ENCODE measurements around the gene CCNG2.

DNA sequence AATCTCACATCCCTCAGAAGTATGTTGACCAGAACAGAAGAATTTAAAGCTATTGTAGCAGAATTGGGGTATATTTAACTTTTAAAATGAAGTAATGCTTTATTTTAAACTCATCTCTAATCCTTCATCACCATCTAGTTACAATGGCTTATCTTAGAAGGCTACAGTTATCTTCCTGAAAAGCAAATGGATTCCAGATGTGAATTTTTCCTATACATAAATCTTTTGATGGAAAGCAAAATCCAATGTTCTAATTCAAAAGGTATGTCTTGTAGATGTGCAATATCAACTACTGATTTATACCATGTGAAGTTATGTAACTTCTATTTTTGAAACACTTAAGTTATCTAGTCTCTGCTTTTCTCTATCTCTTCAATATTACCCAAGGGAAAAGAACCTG is 47.6 kb downstream of the CCNG2 start:
- TF ChIP-seq TAF1 (IDR thresholded peaks at IDR 0.05; ENCODE audit: borderline replicate concordance, low read depth, low read length) (no peak), CHD2 (IDR thresholded peaks at IDR 0.05; ENCODE audit: borderline replicate concordance, low read depth, low read length) (no peak), CTCF (IDR thresholded peaks at IDR 0.05 in 2 of 3, conservative IDR thresholded peaks at IDR 0.05 in 1 of 3; ENCODE audit: control insufficient read depth in 2 of 3, extremely low read depth in 1 of 3, insufficient read depth in 1 of 3, low read depth in 3 of 3, low read length in 3 of 3) (no peak), RCOR1 (conservative IDR thresholded peaks at IDR 0.05; ENCODE audit: low read depth, low read length) (no peak), CHD4 (IDR thresholded peaks at IDR 0.05) (no peak), POLR2A (IDR thresholded peaks at IDR 0.05; ENCODE audit: low read depth, low read length) (no peak), NRF1 (conservative IDR thresholded peaks at IDR 0.05; ENCODE audit: low read depth, low read length) (no peak), CREM (IDR thresholded peaks at IDR 0.05; ENCODE audit: low read depth) (no peak), SMC3 (IDR thresholded peaks at IDR 0.05; ENCODE audit: borderline replicate concordance, low read length) (no peak), ZBED1 (IDR thresholded peaks at IDR 0.05; ENCODE audit: borderline replicate concordance) (no peak), JUND (IDR thresholded peaks at IDR 0.05; ENCODE audit: low read depth, low read length) (no peak)
- TF ChIP-seq, protein P1, sequence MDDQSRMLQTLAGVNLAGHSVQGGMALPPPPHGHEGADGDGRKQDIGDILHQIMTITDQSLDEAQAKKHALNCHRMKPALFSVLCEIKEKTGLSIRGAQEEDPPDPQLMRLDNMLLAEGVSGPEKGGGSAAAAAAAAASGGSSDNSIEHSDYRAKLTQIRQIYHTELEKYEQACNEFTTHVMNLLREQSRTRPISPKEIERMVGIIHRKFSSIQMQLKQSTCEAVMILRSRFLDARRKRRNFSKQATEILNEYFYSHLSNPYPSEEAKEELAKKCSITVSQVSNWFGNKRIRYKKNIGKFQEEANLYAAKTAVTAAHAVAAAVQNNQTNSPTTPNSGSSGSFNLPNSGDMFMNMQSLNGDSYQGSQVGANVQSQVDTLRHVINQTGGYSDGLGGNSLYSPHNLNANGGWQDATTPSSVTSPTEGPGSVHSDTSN (IDR thresholded peaks at IDR 0.05; ENCODE audit: insufficient replicate concordance, low read depth, low read length) = no peak

Data from GM12878 (cell line).